Measurements from ENCODE around the gene AFG3L2. TPM values are rescaled to one million over a fixed set of nuclear protein-coding genes. Genes with fewer than 3 reads are reported as not detected.

Gene AFG3L2
- total RNA-seq, 1 donor, result 52.1 TPM

- Histone ChIP-seq H3K27me3 (ENCODE audit: insufficient read depth, low read length) (no peaks in the 10 kb centered on the region), H3K4me3 (ENCODE audit: low read length) (no peak overlapping the region), H3K4me1 (ENCODE audit: insufficient read depth, low read length) (no peaks in the 10 kb centered on the region)
Observed at GRCh38 chr18:12296457-12296856, 80.6 kb downstream of the AFG3L2 start.

DNA sequence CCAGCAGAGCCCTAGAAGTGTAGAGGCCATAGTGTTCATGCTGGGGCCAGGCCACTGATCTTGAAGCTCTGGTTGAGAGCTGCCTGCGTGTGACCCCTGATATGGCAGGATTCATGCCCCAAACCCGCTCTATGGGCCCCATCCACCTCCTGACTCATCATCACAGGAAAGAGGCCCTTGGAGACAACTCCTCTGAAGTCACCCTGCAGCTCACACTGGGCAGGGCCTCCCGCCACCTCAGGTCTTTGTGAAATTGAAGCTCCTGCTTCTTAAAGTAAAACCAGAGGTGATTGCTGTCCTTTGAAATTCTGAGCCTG is 81.0 kb downstream of the AFG3L2 start:
- H3K27me3 ChIP-seq (ENCODE audit: insufficient read depth, low read length), result no peaks in the 10 kb centered on the region
- no peak overlapping the region for H3K4me3 ChIP-seq (ENCODE audit: low read length)
- no peaks in the 10 kb centered on the region for H3K4me1 ChIP-seq (ENCODE audit: insufficient read depth, low read length)
- no peaks in the 10 kb centered on the region for H3K9me3 ChIP-seq (ENCODE audit: low read depth, low read length)

More at GRCh38 chr18:12296457-12296856, 80.6 kb downstream of the AFG3L2 start:
- no peaks in the 10 kb centered on the region for H3K9me3 ChIP-seq (ENCODE audit: low read depth, low read length)

DNA sequence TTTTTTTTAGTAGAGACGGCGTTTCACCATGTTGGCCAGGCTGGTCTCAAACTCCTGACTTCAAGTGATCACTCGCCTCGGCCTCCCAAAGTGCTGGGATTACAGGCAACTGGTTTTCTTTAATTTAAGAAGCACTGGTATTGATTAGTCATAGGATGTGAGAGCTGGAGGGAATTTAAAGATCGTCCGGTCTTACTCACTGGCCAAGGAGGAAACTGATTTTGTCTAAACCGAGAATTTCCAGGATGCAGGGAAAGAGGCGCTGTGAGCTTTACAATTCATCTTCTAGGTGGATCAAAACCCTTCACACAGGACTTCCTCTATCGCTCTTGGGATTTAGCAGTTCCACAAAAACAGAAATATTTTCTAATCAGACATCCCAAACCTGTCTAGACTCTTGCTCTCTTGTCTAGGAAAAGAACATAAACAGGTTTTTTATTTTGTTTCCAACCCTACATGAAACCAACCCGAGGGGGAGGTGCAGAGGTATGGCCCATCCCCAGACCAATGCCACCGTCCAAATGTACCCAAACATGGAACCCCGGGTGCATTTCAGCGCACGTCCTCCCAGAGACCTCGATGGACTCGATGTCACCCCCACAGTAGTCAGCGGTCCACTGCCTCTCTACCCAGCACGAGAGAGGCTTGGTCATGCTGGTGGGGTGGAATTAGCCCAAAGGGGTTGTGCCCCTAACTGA is 81.5 kb downstream of the AFG3L2 start:
- no peaks in the 10 kb centered on the region for H3K27me3 ChIP-seq (ENCODE audit: insufficient read depth, low read length)
- no peak overlapping the region for H3K4me3 ChIP-seq (ENCODE audit: low read length)
- no peaks in the 10 kb centered on the region for H3K4me1 ChIP-seq (ENCODE audit: insufficient read depth, low read length)
- no peaks in the 10 kb centered on the region for H3K9me3 ChIP-seq (ENCODE audit: low read depth, low read length)

- Histone ChIP-seq H3K27me3 (ENCODE audit: insufficient read depth, low read length) (peaks cover 3% of the 10 kb centered on the region), H3K9me3 (ENCODE audit: low read depth, low read length) (no peaks in the 10 kb centered on the region), H3K4me1 (ENCODE audit: insufficient read depth, low read length) (no peaks in the 10 kb centered on the region), H3K4me3 (ENCODE audit: low read length) (no peak overlapping the region)
Observed at GRCh38 chr18:12293831-12294230, 83.2 kb downstream of the AFG3L2 start.

DNA sequence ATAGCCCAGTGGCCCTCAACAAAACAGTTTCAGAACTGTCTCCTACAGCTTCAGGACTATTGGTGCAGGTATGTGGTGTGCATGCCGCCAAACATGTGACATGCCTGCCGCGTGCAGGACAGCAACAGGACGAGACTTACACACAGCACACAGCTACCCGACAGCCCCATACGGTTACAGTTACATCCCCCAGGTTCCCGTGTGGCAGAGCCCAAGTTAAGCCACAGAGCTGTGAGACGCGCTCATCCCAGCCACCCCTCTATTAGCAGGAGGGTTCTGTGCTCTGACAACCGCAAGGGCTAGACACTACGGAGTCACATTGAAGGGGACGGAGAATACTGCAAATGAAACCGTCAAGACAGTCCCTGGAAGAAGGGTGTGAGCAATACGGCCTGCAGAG is 85.3 kb downstream of the AFG3L2 start:
- Histone ChIP-seq H3K4me1 (ENCODE audit: insufficient read depth, low read length) (peaks cover 10% of the 10 kb centered on the region), H3K9me3 (ENCODE audit: low read depth, low read length) (no peaks in the 10 kb centered on the region), H3K4me3 (ENCODE audit: low read length) (no peak overlapping the region), H3K27me3 (ENCODE audit: insufficient read depth, low read length) (peaks cover 24% of the 10 kb centered on the region)

- H3K4me1 ChIP-seq (ENCODE audit: insufficient read depth, low read length), result peaks cover 10% of the 10 kb centered on the region
Observed at GRCh38 chr18:12291161-12291560, 85.9 kb downstream of the AFG3L2 start.

DNA sequence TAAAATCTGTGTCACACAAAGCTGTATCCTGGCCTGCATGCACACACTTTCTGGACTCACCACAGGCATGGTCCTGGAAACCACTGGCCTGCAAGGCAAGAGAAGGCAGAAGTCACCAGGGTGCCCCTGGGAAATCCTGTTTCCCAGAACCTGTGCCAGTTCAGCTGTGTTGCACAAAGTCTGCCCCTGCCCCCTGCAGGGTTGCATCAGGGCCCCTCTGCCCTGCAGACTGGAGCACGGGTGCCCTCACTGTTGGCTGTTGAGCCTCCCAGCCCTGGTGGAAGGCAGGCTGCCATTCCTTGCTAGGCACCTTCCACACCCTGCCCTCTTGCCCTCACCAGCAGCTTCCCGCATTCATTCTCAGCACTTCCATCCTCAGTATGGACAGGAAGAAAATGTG is 86.9 kb downstream of the AFG3L2 start:
- no peaks in the 10 kb centered on the region for H3K9me3 ChIP-seq (ENCODE audit: low read depth, low read length)
- H3K4me3 ChIP-seq (ENCODE audit: low read length), result no peak overlapping the region
- H3K27me3 ChIP-seq (ENCODE audit: insufficient read depth, low read length), result peaks cover 31% of the 10 kb centered on the region
- peaks cover 10% of the 10 kb centered on the region for H3K4me1 ChIP-seq (ENCODE audit: insufficient read depth, low read length)

More at GRCh38 chr18:12291161-12291560, 85.9 kb downstream of the AFG3L2 start:
- H3K9me3 ChIP-seq (ENCODE audit: low read depth, low read length), result no peaks in the 10 kb centered on the region
- no peak overlapping the region for H3K4me3 ChIP-seq (ENCODE audit: low read length)
- H3K27me3 ChIP-seq (ENCODE audit: insufficient read depth, low read length), result peaks cover 28% of the 10 kb centered on the region

- H3K4me3 ChIP-seq (ENCODE audit: low read length), result no peak overlapping the region
- peaks cover 31% of the 10 kb centered on the region for H3K27me3 ChIP-seq (ENCODE audit: insufficient read depth, low read length)
- H3K9me3 ChIP-seq (ENCODE audit: low read depth, low read length), result no peaks in the 10 kb centered on the region
- peaks cover 10% of the 10 kb centered on the region for H3K4me1 ChIP-seq (ENCODE audit: insufficient read depth, low read length)
Observed at GRCh38 chr18:12288403-12288755, 88.6 kb downstream of the AFG3L2 start.

DNA sequence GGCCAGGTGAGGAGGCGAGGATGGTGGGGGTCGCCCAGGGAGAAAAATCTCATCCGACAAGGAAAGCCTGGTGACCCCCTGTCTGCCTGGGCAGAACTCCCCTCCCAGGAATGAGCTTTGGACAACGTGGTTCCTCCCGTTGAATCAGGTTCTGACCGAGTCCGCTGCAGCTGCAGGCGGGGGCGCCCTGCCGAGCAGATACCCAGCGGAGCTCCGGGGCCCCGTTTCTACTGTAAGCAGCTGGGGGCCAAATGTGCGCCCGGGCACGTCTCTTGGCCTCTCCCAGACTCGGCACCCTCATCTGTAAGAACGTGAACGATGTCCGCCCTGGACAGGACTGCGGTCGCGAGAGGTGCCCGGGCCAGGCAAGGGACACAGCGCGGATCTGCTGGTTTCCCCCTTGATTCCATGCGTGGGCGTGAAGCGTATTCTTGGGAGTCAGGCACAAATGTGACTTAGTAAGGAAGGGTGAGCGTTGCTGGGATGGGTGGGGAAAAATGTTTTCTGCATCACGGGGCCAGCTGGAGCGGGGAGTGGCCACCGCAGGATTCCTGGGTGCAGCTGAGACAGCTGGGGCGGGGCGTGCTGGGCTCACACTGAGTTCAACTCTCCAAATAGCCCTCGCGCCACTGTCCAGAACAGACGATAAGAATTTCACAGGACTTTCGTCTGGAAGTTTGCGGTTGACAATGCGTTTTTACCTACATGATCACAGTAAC is 89.2 kb downstream of the AFG3L2 start:
- H3K27me3 ChIP-seq (ENCODE audit: insufficient read depth, low read length), result peaks cover 31% of the 10 kb centered on the region
- peaks cover 10% of the 10 kb centered on the region for H3K4me1 ChIP-seq (ENCODE audit: insufficient read depth, low read length)
- H3K9me3 ChIP-seq (ENCODE audit: low read depth, low read length), result no peaks in the 10 kb centered on the region
- no peak overlapping the region for H3K4me3 ChIP-seq (ENCODE audit: low read length)

GRCh38 chr18:12287131-12287681 is 89.8 kb downstream of the AFG3L2 start:
- Histone ChIP-seq H3K27me3 (ENCODE audit: insufficient read depth, low read length) (peaks cover 31% of the 10 kb centered on the region), H3K4me1 (ENCODE audit: insufficient read depth, low read length) (peaks cover 10% of the 10 kb centered on the region), H3K9me3 (ENCODE audit: low read depth, low read length) (no peaks in the 10 kb centered on the region), H3K4me3 (ENCODE audit: low read length) (no peak overlapping the region)

DNA sequence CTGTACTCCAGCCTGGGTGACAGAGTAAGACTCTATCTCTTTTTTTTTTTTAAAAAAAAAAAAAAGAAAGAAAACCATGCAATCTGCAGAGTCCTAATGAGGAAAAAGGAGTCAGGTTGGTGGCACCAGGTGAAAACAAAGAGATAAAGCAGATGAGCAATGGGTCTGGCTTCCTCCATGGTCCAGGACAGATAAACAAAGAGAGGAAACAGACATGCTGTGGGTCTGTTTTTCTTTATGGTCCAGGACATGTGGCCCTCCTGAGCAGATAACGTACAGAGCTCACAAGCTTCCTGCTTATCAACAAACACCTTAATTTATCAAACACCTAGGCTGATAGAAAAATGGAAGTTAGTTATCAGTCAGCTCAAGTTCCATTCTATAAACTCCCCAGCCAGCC is 93.4 kb downstream of the AFG3L2 start:
- H3K4me3 ChIP-seq (ENCODE audit: low read length), result no peak overlapping the region
- H3K9me3 ChIP-seq (ENCODE audit: low read depth, low read length), result no peaks in the 10 kb centered on the region
- peaks cover 10% of the 10 kb centered on the region for H3K4me1 ChIP-seq (ENCODE audit: insufficient read depth, low read length)
- H3K27me3 ChIP-seq (ENCODE audit: insufficient read depth, low read length), result peaks cover 26% of the 10 kb centered on the region

DNA sequence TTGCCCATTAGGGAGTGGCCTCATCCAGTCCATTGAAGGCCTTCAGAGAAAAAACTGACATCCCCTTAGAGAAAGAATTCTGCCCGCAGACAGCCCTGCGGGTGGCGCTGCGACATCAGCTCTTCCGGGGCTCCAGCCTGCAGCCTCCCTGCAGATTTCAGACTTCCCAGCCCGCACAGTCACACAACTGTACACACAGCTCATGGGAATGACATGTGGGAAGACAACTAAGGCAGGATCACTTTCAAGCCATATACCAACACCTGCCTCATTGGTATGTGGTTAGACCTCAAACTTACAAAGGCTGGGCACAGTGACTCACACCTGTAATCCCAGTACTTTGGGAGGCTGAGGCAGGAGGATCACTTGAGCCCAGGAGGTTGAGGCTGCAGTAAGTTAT is 93.8 kb downstream of the AFG3L2 start:
- no peaks in the 10 kb centered on the region for H3K9me3 ChIP-seq (ENCODE audit: low read depth, low read length)
- peaks cover 22% of the 10 kb centered on the region for H3K27me3 ChIP-seq (ENCODE audit: insufficient read depth, low read length)
- peaks cover 9% of the 10 kb centered on the region for H3K4me1 ChIP-seq (ENCODE audit: insufficient read depth, low read length)
- H3K4me3 ChIP-seq (ENCODE audit: low read length), result no peak overlapping the region

GRCh38 chr18:12282442-12283039 is 94.5 kb downstream of the AFG3L2 start:
- Histone ChIP-seq H3K9me3 (ENCODE audit: low read depth, low read length) (no peaks in the 10 kb centered on the region), H3K4me1 (ENCODE audit: insufficient read depth, low read length) (peaks cover 2% of the 10 kb centered on the region), H3K27me3 (ENCODE audit: insufficient read depth, low read length) (peaks cover 15% of the 10 kb centered on the region), H3K4me3 (ENCODE audit: low read length) (no peak overlapping the region)

DNA sequence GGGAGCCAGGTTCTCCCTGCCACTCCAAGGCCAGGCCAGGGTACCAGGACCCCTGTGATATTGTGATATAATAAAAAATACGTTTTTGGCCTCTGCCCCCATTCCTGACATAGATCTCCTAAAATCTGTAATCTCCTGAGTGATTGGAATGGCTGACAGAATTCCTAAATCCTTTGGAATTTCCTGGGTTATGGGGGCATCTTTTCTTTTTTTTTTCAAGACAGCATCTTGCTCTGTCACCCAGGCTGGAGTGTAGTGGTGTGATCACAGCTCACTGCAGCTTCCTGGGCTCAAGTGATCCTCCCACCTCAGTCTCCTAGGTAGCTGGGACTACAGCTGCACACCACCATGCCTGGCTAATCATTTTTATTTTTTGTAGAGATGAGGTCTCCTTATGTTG is 95.2 kb downstream of the AFG3L2 start:
- no peak overlapping the region for H3K4me3 ChIP-seq (ENCODE audit: low read length)

DNA sequence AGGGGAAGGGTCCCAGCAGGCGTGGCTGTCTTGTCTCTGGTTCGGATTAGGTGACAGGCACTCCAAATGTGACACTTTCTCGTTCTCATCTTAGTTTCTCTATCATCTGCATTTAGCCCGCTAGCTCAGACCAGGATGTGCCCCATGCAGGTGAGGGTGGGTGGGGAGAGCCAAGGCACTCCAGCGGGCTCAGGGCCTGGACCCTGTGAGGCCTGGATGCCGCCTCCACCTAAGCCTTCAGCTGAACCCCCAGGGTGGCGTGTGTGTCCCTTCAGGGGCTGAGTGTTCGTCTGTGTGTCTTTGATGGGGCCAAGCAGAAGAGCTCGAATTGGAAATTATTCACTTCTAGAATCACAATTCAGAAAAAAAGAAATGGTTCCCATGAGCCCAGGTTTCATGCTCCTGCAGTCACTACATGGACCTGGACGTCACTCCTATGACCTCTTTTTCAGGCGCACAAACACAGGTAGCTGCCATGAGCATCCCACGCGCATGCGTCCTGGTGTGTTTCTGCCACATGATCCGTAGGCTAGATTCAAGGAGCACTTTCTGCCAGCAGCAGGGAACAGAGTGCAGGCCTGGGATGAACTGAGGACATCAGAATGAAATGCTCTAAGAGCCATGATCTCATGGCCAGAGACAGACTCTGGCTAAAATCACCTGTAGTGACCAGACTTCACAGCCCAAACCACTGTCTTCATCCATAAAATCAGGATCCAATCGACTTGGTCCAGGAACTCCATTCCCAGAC is 97.1 kb downstream of the AFG3L2 start:
- Histone ChIP-seq H3K9me3 (ENCODE audit: low read depth, low read length) (no peaks in the 10 kb centered on the region), H3K4me3 (ENCODE audit: low read length) (no peak overlapping the region), H3K27me3 (ENCODE audit: insufficient read depth, low read length) (no peaks in the 10 kb centered on the region), H3K4me1 (ENCODE audit: insufficient read depth, low read length) (no peaks in the 10 kb centered on the region)

More for the DNA sequence above, 95.2 kb downstream of the AFG3L2 start:
- Histone ChIP-seq H3K9me3 (ENCODE audit: low read depth, low read length) (no peaks in the 10 kb centered on the region), H3K27me3 (ENCODE audit: insufficient read depth, low read length) (peaks cover 8% of the 10 kb centered on the region), H3K4me1 (ENCODE audit: insufficient read depth, low read length) (no peaks in the 10 kb centered on the region)

All from mononuclear cell (primary cell).